Esophagus (tissue), 2 donors: ENCODE data around the gene PML. TPM values are rescaled to one million over a fixed set of nuclear protein-coding genes. Genes with fewer than 3 reads are reported as not detected.

Experiments
- H3K27ac ChIP-seq, 2 donors: one replicate each; pipeline ENCODE4 v1.5.1; 2013; ENCODE audit warnings: low read depth in 2 of 2, mild to moderate bottlenecking in 2 of 2, inconsistent platforms in 1 of 2, low read length in 1 of 2, moderate library complexity in 1 of 2
- H3K27me3 ChIP-seq, 2 donors: one replicate each; pipeline ENCODE4 v1.6.1; 2013; ENCODE audit warnings: low read length in 2 of 2, control low read depth in 1 of 2, mild to moderate bottlenecking in 1 of 2; ENCODE audit not compliant: insufficient read depth in 2 of 2, control insufficient read depth in 1 of 2
- H3K36me3 ChIP-seq, 2 donors: one replicate each; pipeline ENCODE4 v1.6.1; 2013; ENCODE audit warnings: low read length in 1 of 2; ENCODE audit not compliant: control insufficient read depth in 2 of 2, insufficient read depth in 2 of 2
- H3K4me1 ChIP-seq, 2 donors: one replicate each; pipeline ENCODE4 v1.6.1; 2013; ENCODE audit warnings: low read length in 1 of 2; ENCODE audit not compliant: control insufficient read depth in 2 of 2, insufficient read depth in 2 of 2
- H3K4me3 ChIP-seq, 2 donors: one replicate each; pipeline ENCODE4 v1.5.1; 2013; ENCODE audit warnings: low read length in 2 of 2, mild to moderate bottlenecking in 2 of 2, low read depth in 1 of 2, moderate library complexity in 1 of 2
- H3K9me3 ChIP-seq, 2 donors: one replicate each; pipeline ENCODE4 v1.6.1; 2013; ENCODE audit warnings: mild to moderate bottlenecking in 2 of 2, low read depth in 1 of 2, low read length in 1 of 2, moderate library complexity in 1 of 2; ENCODE audit not compliant: control insufficient read depth in 2 of 2, insufficient read depth in 1 of 2
- WGBS, 2 donors: extraction: QIAGEN DNeasy Blood & Tissue Kit; methylation state at CpG; one replicate each; pipeline ENCODE4 v1.1.7; 2013; 5-methylcytosine and 5-hydroxymethylcytosine counted together
- polyA plus RNA-seq, 2 donors: library from polyadenylated mRNA; stranded (reverse); fragments of 200-250 nt; gene quantifications; one replicate each; pipeline ENCODE4 v1.2.3, GENCODE V29; 2013
- donor health status: healthy with polysubstance abuse.
- donor health status: Bipolar disorder and iron deficiency.

PML gene
- polyA plus RNA-seq, 2 donors, result 16.9 to 18.8 TPM

DNA sequence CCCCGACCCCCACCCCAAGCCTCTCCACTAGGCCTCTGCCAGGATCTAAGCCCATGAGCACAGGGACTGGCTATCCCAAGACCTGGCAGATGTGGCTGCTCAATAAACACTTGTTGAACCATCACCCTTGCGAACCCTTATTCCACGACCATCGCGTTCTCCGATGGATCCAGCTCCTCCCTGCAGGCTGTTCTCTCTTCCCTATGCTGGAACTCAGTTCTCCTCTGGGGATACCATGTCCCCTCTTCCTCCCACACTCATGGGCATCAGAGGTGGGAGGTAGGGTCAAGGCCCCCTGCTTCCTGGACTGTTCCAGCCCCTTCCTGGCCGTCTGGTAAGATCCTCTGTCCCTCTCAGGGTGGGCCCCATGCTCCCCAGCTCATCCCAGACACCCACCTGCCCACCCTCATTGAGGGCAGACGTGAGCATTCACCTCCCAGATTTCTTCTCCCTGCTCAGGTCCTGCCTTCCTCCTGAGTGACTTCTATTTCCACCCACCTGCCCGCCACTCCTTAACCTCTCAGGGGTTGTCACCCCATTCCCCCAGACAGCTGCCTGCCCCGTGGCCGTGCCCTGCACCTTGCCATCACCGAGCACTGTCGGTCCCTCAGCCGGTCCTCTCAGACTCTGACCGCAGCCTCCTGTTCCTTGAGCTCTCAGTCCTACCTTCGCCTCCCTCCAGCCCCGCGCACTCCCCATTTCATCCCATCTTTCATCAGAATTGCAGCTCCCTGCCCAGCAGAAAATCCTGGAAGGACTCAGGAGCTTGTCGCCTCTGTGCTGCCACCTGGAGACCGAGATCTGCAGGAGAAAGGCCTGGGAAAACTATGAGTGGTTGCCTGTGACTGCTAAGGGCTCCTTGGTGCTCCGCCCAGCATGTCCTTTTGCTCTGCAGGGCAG, 42.0 kb downstream of the PML start:
- H3K9me3 ChIP-seq, result no peaks in the 10 kb centered on the region
- 78 to 83% methylated on average over 21 of the region's 21 CpGs for WGBS, 2 donors
- H3K4me3 ChIP-seq, result no peak overlapping the region
- H3K27me3 ChIP-seq, result no peaks in the 10 kb centered on the region
- H3K27ac ChIP-seq, result no peak overlapping the region
- peaks cover 0 to 5% of the 10 kb centered on the region in 2 donors for H3K4me1 ChIP-seq
- H3K36me3 ChIP-seq, result peaks cover 20 to 41% of the 10 kb centered on the region in 2 donors

DNA sequence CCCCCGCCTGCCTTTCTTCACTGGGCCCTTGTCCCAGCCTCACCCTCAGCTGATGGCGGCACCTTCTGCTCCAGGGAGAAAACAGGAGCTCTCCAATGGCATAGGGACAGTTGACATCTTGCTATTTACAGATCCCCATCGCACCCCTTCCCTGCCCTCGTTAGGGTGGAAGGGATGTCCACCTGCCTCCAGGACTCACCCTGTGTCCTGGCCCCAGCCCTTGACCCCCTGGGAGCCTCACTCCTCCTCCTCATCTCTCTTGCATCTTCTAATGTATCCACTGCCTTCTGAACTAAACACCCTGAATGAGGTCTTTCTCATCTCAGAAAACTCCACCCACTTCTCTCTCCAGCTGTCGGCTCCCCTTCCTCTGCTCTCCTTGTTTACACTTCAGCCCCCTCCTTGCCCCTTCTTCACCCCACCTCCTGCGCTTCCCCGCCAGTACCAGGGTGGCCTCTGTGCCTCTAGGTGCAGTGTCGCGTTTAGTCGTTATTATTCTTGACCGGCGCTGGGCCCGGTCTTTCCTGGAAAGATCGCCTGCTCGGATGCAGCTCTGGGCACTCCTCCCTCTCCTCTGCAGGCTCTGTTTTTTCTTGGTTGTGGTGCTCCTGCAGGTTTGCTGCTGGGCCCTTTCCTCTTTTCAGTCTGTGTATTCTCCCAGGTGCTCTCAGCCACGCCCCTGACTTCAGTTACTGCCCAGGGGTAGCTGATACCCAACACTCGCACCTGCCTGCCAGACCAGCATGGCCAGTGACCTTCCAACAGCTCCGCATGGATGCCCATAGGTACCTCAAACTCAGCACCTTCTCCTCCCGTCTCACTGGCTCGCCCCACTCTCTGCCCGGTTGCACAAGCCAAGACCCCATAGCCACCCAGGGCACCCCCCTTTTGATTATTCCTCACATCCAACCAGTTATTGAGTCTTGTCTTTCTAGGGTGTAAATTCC, 42.9 kb downstream of the PML start:
- 79 to 85% methylated on average over 21 of the region's 21 CpGs for WGBS, 2 donors
- Histone ChIP-seq H3K4me1 (peaks cover 0 to 5% of the 10 kb centered on the region in 2 donors), H3K9me3 (no peaks in the 10 kb centered on the region), H3K27me3 (no peaks in the 10 kb centered on the region), H3K4me3 (no peak overlapping the region), H3K36me3 (peaks cover 20 to 41% of the 10 kb centered on the region in 2 donors), H3K27ac (no peak overlapping the region)

DNA sequence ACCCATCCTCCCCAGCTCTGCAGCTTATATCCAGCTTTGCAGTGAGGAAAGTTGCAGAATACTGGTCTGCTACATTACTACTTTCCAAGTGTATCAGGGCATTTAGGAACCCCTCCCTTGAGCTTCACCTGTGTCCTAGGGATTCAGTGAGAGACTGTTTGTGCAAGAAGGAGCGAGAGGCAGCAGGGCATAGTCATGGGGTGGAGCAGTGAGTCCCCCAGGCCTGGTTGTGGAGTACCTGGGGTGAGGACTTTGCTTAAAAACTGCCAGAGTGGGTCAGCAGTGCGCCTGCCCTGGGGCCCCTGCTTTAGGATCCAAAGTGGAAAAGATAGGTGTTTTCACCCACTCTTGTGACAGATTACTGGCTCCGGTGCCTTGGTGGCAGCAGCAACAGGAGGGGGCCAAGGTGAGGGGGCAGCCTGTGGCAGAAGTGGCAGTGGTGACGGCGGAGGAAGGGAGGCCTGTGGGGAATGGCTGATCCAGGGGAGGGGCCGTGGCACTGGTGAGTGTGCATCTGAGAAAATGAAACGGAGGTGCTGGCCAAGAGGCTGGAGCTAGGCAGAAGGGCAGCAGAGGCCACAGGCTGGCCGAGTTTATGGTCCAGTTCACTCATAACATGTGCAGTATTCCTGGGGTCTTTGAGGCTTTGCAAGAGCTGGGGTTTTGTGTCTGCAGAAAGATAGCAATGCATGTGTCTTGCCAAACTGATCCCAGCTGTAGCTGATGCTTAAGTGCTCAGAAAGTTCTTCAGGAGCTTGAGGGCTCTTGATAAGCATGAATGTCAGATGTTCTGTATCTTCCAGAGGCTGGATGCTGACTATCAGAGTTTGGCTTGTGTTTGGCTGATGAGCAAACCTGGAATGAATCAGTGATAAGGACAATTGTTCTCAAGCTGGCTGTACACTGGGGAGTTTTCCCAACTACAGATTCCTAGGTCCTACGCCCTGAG, 44.5 kb downstream of the PML start:
- 75 to 80% methylated on average over 9 of the region's 9 CpGs for WGBS, 2 donors

DNA sequence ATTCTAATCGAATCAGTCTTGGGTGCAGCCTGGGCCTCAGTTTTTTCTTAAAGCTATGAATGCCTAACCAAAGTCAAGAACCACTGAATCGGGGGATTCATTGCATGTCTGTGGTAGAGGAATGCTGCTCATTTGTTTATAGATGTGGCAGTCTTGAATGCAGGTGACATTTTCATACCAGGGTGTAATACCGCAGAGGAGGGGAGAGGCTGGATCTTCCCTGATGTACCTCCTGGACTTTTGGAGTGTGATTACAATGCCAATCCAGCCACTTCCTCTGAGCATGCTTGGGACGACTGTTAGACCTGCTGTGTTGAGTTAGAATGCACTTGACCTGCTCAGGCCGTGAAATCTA, 45.1 kb downstream of the PML start:
- H3K27ac ChIP-seq, result no peak overlapping the region

More for the DNA sequence above, 44.5 kb downstream of the PML start:
- Histone ChIP-seq H3K36me3 (peaks cover 20 to 39% of the 10 kb centered on the region in 2 donors), H3K9me3 (no peaks in the 10 kb centered on the region), H3K4me3 (no peak overlapping the region), H3K27ac (no peak overlapping the region), H3K27me3 (no peaks in the 10 kb centered on the region), H3K4me1 (peaks cover 2 to 5% of the 10 kb centered on the region in 2 donors)

DNA sequence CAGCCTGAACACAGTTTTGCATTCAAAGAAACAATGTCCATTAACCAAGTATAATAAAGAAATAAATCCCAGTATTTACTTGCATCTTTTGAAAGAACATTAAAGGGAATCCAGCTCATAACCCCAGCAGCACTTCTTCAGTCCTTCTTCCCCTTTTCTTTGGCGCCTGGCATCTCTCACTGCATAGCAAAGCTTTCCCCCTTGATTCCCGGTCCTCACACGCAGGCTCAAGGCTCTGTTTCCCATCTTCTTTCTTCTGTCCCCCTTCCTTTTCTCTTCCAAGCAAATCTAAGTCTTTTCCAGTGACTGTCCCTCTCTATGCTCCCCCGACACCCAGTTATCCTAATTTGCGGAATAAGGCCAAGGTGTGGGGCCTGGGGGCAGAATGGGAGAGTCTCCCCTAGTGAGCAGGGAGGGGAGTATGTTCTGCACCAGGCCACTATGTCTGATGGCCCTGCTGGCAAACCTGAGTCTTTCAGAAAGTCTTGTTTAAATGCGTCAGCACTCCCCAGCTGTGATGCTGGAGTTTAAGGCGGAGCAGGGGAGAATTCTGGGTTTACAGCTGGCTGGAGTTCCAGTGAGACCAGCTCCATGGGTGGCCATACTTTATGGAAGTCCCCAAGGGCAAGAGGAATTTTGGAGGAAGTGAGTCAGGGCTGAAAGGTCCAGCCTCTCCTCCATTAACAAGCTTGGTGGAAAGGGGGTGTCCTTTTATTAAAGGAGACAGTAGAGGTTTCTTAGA, 45.8 kb downstream of the PML start:
- Histone ChIP-seq H3K4me1 (peaks cover 5% of the 10 kb centered on the region in 2 donors), H3K9me3 (no peaks in the 10 kb centered on the region), H3K27ac (peak overlapping the region; percentile 28 to 38), H3K4me3 (no peak overlapping the region), H3K27me3 (no peaks in the 10 kb centered on the region), H3K36me3 (peaks cover 13 to 28% of the 10 kb centered on the region in 2 donors)
- WGBS, 2 donors, result 79 to 80% methylated on average over 7 of the region's 7 CpGs

More for the DNA sequence above, 45.1 kb downstream of the PML start:
- Histone ChIP-seq H3K4me3 (no peak overlapping the region), H3K27me3 (no peaks in the 10 kb centered on the region), H3K9me3 (no peaks in the 10 kb centered on the region), H3K4me1 (peaks cover 5% of the 10 kb centered on the region in 2 donors), H3K36me3 (peaks cover 15 to 34% of the 10 kb centered on the region in 2 donors)
- 83 to 89% methylated on average over 5 of the region's 5 CpGs for WGBS, 2 donors

DNA sequence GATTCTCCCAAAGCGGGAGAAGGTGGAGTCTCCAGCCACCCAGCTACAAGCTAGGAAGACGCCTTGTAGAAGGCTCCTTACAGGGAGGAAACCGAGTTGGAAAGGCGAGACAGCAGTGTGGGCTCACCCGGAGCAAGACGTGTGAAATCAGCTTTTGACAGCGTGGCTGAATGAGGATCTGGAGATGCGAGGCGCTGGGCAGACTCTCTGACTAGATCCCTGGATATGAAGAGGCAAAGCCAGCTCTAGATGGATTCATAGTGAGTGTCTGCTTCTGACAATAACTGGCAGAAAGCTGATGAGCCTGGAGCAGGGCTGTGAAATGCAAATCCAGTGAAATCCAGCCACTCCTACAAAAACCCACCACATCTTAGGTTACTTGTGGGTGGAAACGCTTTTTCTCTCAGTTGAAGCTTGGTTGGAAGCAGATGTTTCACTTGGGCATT, 46.8 kb downstream of the PML start:
- Histone ChIP-seq H3K36me3 (peaks cover 4 to 19% of the 10 kb centered on the region in 2 donors), H3K4me1 (peaks cover 5% of the 10 kb centered on the region in 2 donors), H3K27me3 (no peaks in the 10 kb centered on the region), H3K9me3 (no peaks in the 10 kb centered on the region), H3K27ac (peak overlapping the region in 1 of 2 donors; percentile 38), H3K4me3 (no peak overlapping the region)
- 88 to 91% methylated on average over 10 of the region's 10 CpGs for WGBS, 2 donors

DNA sequence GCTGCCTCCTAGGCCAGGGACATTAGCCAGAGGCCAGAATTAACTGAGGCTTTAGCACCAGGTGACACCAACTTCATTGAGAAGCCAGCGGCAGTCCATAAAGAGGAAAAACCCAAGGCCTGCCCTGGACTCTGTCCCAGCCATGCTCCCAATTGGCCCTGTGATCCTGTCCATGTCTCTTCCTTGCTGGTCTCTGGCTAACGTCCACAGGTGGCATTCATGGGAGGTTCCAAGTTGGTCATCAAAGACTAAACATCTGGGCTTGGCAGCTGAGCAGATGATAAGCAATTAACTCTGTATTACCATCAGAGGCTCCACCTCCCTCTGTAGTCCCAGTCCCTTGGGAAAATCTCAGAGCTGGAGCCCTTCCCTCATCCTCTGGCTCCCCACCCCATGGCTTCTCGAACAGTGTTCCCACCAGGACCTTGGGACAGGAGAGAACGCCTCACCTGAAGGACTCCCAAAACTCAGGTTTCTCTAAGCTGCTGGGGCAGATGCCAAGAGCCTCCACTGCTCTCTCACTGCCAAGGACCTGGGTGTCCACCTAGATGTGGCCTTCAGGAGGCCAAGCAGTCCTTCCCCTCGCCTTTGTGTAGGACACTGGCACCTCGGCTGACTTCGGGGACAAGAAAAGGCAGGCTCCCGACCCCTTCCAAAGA, 47.4 kb downstream of the PML start:
- Histone ChIP-seq H3K27me3 (no peaks in the 10 kb centered on the region), H3K4me1 (peaks cover 5% of the 10 kb centered on the region in 2 donors), H3K36me3 (peaks cover 3 to 17% of the 10 kb centered on the region in 2 donors), H3K9me3 (no peaks in the 10 kb centered on the region), H3K27ac (no peak overlapping the region), H3K4me3 (no peak overlapping the region)
- WGBS, 2 donors, result 81 to 85% methylated on average over 8 of the region's 8 CpGs
